GM13977 (cell line): ENCODE data around the gene KANK3.

Source experiments
- DNase-seq: peaks from one replicate; pipeline ENCODE4 v3.0.0; 2012; ENCODE audit warnings: low spot score
- CTCF ChIP-seq: IDR thresholded peaks from 2 replicates; pipeline ENCODE4 v1.5.1; 2012; ENCODE audit warnings: mild to moderate bottlenecking, control low read depth; ENCODE audit not compliant: insufficient read depth; ENCODE audit errors: extremely low read depth, missing control alignments
- in situ Hi-C: fragments of 300-500 bp; cut with MboI; formaldehyde crosslinking; loops from one replicate; pipeline ENCODE4 v1.12.0; 2022; ENCODE audit warnings: low sequenced_read_pairs, low pct_unique_long_range_greater_than_20kb, mixed read lengths, inconsistent platforms; ENCODE audit not compliant: unreplicated experiment

The KANK3 gene

GRCh38 chr19:8307965-8308866, 34.8 kb downstream of the KANK3 start, which contains the start of gene CD320:
Gene CD320 (minus strand): TSS chr19:8308358. CDS start chr19:8308290, 68 bp downstream.
- no peak for TF ChIP-seq CTCF
- in situ Hi-C loops, result no loop called here
- peak; percentile 95 for DNase-seq

GRCh38 chr19:8307400-8307964, 35.6 kb downstream of the KANK3 start:
- in situ Hi-C loops, result no loop called here
- no peak for DNase-seq
- no peak for TF ChIP-seq CTCF

- TF ChIP-seq CTCF, result no peak
- in situ Hi-C loops, result no loop called here
These were observed 36.6 kb downstream of the KANK3 start for GRCh38 chr19:8306235-8307054.

GRCh38 chr19:8305798-8306197, 37.3 kb downstream of the KANK3 start:
- no peak for TF ChIP-seq CTCF
- in situ Hi-C loops, result no loop called here
- DNase-seq, result no peak

More at GRCh38 chr19:8306235-8307054, 36.6 kb downstream of the KANK3 start:
- no peak for DNase-seq

GRCh38 chr19:8304841-8305621, 38.0 kb downstream of the KANK3 start:
- no peak for TF ChIP-seq CTCF
- DNase-seq, result no peak
- in situ Hi-C loops, result no loop called here

GRCh38 chr19:8302734-8303133, 40.3 kb downstream of the KANK3 start:
- in situ Hi-C loops, result no loop called here
- no peak for TF ChIP-seq CTCF
- no peak for DNase-seq
